ENCODE results near the gene NAA60.

- no peak for TF ChIP-seq GABPA (IDR thresholded peaks at IDR 0.05; ENCODE audit: low read depth)
- TF ChIP-seq USF2 (IDR thresholded peaks at IDR 0.05; ENCODE audit: borderline replicate concordance, low read depth, low read length) = no peak
- TF ChIP-seq, protein P1, sequence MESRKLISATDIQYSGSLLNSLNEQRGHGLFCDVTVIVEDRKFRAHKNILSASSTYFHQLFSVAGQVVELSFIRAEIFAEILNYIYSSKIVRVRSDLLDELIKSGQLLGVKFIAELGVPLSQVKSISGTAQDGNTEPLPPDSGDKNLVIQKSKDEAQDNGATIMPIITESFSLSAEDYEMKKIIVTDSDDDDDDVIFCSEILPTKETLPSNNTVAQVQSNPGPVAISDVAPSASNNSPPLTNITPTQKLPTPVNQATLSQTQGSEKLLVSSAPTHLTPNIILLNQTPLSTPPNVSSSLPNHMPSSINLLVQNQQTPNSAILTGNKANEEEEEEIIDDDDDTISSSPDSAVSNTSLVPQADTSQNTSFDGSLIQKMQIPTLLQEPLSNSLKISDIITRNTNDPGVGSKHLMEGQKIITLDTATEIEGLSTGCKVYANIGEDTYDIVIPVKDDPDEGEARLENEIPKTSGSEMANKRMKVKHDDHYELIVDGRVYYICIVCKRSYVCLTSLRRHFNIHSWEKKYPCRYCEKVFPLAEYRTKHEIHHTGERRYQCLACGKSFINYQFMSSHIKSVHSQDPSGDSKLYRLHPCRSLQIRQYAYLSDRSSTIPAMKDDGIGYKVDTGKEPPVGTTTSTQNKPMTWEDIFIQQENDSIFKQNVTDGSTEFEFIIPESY (IDR thresholded peaks at IDR 0.05; ENCODE audit: borderline replicate concordance, low read depth) = no peak
- TF ChIP-seq EP300 (IDR thresholded peaks at IDR 0.05; ENCODE audit: borderline replicate concordance in 1 of 2, low read depth in 1 of 2, low read length in 1 of 2) = no peak
- TF ChIP-seq, protein P2, sequence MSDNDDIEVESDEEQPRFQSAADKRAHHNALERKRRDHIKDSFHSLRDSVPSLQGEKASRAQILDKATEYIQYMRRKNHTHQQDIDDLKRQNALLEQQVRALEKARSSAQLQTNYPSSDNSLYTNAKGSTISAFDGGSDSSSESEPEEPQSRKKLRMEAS (IDR thresholded peaks at IDR 0.05; ENCODE audit: low read depth) = no peak
- TF ChIP-seq, protein P3, sequence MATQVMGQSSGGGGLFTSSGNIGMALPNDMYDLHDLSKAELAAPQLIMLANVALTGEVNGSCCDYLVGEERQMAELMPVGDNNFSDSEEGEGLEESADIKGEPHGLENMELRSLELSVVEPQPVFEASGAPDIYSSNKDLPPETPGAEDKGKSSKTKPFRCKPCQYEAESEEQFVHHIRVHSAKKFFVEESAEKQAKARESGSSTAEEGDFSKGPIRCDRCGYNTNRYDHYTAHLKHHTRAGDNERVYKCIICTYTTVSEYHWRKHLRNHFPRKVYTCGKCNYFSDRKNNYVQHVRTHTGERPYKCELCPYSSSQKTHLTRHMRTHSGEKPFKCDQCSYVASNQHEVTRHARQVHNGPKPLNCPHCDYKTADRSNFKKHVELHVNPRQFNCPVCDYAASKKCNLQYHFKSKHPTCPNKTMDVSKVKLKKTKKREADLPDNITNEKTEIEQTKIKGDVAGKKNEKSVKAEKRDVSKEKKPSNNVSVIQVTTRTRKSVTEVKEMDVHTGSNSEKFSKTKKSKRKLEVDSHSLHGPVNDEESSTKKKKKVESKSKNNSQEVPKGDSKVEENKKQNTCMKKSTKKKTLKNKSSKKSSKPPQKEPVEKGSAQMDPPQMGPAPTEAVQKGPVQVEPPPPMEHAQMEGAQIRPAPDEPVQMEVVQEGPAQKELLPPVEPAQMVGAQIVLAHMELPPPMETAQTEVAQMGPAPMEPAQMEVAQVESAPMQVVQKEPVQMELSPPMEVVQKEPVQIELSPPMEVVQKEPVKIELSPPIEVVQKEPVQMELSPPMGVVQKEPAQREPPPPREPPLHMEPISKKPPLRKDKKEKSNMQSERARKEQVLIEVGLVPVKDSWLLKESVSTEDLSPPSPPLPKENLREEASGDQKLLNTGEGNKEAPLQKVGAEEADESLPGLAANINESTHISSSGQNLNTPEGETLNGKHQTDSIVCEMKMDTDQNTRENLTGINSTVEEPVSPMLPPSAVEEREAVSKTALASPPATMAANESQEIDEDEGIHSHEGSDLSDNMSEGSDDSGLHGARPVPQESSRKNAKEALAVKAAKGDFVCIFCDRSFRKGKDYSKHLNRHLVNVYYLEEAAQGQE (IDR thresholded peaks at IDR 0.05; ENCODE audit: low read depth, low read length) = no peak
- no peak for TF ChIP-seq MXI1 (IDR thresholded peaks at IDR 0.05; ENCODE audit: low read depth, low read length)
- no peak for TF ChIP-seq JUND (IDR thresholded peaks at IDR 0.05)
- no peak for TF ChIP-seq TCF12 (IDR thresholded peaks at IDR 0.05)
Observed at GRCh38 chr16:3485097-3485745, 41.7 kb downstream of the NAA60 start.
